PC-9 (cell line): Measurements from ENCODE around the gene GCHFR.

ENCODE experiments used
- CTCF ChIP-seq: fragments of 200-600 bp; sonication (generic); conservative IDR thresholded peaks from 2 replicates; pipeline ENCODE4 v1.6.1; 2017; ENCODE audit warnings: mixed run types, antibody characterized with exemption, mild to moderate bottlenecking, moderate library complexity
- EZH2 ChIP-seq: fragments of 200-600 bp; sonication (generic); IDR thresholded peaks from 2 replicates; pipeline ENCODE4 v1.8.0; 2017; ENCODE audit warnings: antibody characterized with exemption, low read depth

GRCh38 chr15:40785164-40785563 is 21.3 kb downstream of the GCHFR start:
- TF ChIP-seq EZH2 (no peak), CTCF (peak; percentile 49)
